ENCODE measurements around the gene MRPS30.

The MRPS30 gene

DNA sequence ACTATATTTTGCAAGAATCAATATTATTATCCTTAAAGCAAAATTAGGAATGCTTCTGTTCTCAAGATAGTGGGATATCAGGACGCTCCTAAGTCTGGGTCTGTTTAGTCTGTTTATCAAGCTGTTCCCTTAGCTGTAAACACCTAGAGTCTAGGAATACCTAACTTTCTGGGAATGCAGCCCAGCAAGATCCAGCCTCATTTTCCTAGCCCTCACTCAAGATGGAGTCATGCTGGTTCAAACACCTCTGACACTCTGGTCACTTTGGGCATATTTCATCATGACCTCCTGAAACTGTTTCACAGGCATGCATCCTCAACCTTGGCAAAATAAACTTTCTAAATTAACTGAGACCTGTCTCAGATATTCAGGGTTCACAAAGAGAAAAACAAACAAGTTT is 14.4 kb upstream of the MRPS30 start:
- TF ChIP-seq CTCF (IDR thresholded peaks at IDR 0.05; ENCODE audit: insufficient read depth, low read length) (no peak), SPI1 (IDR thresholded peaks at IDR 0.05; ENCODE audit: borderline replicate concordance, low read depth) (no peak), POLR2AphosphoS5 (IDR thresholded peaks at IDR 0.05; ENCODE audit: low read depth) (no peak), REST (IDR thresholded peaks at IDR 0.05; ENCODE audit: insufficient replicate concordance, low read depth) (no peak), GABPA (IDR thresholded peaks at IDR 0.05; ENCODE audit: low read depth) (no peak)
- H3K27me3 ChIP-seq (ENCODE audit: insufficient read depth, poor library complexity, severe bottlenecking) = no peaks in the 10 kb centered on the region
- DNase-seq (ENCODE audit: low read depth in 1 of 2, low spot score in 1 of 2) = no peak
- no peak overlapping the region for H3K4me3 ChIP-seq (replicated peaks; ENCODE audit: insufficient read depth, low read length)
- H3K27ac ChIP-seq (replicated peaks) = no peak overlapping the region

DNA sequence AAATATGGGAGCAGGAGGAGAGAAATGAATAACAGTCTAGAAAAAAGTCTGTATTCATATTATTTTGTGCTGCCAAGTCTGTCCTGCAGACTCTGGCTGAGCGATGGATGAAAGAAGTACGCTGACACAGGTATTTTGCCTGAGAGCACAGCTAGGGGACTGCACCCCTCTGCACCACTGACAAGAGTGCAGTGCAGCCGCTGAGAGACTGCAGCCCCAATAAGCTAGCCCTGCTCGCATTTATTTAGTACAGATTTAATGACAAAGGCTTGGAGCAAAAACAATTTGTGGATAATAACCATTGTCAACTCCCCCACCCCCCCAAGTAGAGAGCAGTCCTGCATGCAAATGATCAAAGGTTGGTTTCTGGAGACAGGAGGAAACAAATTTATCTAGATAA is 13.3 kb upstream of the MRPS30 start:
- no peak overlapping the region for H3K4me3 ChIP-seq (replicated peaks; ENCODE audit: insufficient read depth, low read length)
- no peak for DNase-seq (ENCODE audit: low read depth in 1 of 2, low spot score in 1 of 2)
- H3K27ac ChIP-seq (replicated peaks) = no peak overlapping the region
- no peaks in the 10 kb centered on the region for H3K27me3 ChIP-seq (ENCODE audit: insufficient read depth, poor library complexity, severe bottlenecking)
- no peak for TF ChIP-seq POLR2AphosphoS5 (IDR thresholded peaks at IDR 0.05; ENCODE audit: low read depth)
- no peak for TF ChIP-seq CTCF (IDR thresholded peaks at IDR 0.05; ENCODE audit: insufficient read depth, low read length)
- TF ChIP-seq SPI1 (IDR thresholded peaks at IDR 0.05; ENCODE audit: borderline replicate concordance, low read depth) = no peak

DNA sequence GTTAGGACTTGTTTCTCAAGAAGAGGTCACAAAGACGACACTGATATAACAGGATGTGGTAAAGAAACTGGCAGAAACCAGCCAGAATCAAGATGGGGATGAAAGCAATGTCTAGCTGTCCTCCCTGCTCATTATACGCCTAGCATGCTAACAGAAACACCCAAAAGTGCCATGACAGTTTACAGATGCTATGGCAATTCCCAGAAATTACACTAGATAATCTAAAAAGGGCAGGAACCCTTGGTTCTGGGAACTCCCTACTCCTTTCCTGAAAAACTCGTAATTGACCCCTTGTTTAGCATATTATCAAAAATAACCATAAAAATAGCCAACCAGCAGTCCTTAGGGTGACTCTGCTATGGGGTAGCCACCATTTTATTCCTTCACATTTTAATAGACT is 10.9 kb upstream of the MRPS30 start:
- Histone ChIP-seq H3K4me3 (replicated peaks; ENCODE audit: insufficient read depth, low read length) (no peak overlapping the region), H3K27ac (replicated peaks) (no peak overlapping the region), H3K27me3 (ENCODE audit: insufficient read depth, poor library complexity, severe bottlenecking) (no peaks in the 10 kb centered on the region)
- no peak for DNase-seq (ENCODE audit: low read depth in 1 of 2, low spot score in 1 of 2)
- TF ChIP-seq CTCF (IDR thresholded peaks at IDR 0.05; ENCODE audit: insufficient read depth, low read length) = no peak
- TF ChIP-seq REST (IDR thresholded peaks at IDR 0.05; ENCODE audit: insufficient replicate concordance, low read depth) = no peak
- no peak for TF ChIP-seq GABPA (IDR thresholded peaks at IDR 0.05; ENCODE audit: low read depth)
- TF ChIP-seq SPI1 (IDR thresholded peaks at IDR 0.05; ENCODE audit: borderline replicate concordance, low read depth) = no peak
- no peak for TF ChIP-seq POLR2AphosphoS5 (IDR thresholded peaks at IDR 0.05; ENCODE audit: low read depth)

- TF ChIP-seq GABPA (IDR thresholded peaks at IDR 0.05; ENCODE audit: low read depth) (no peak), CTCF (IDR thresholded peaks at IDR 0.05; ENCODE audit: insufficient read depth, low read length) (no peak), SPI1 (IDR thresholded peaks at IDR 0.05; ENCODE audit: borderline replicate concordance, low read depth) (no peak), POLR2AphosphoS5 (IDR thresholded peaks at IDR 0.05; ENCODE audit: low read depth) (no peak), REST (IDR thresholded peaks at IDR 0.05; ENCODE audit: insufficient replicate concordance, low read depth) (no peak)
- no peak for DNase-seq (ENCODE audit: low read depth in 1 of 2, low spot score in 1 of 2)
- Histone ChIP-seq H3K27ac (replicated peaks) (no peak overlapping the region), H3K4me3 (replicated peaks; ENCODE audit: insufficient read depth, low read length) (no peak overlapping the region), H3K27me3 (ENCODE audit: insufficient read depth, poor library complexity, severe bottlenecking) (no peaks in the 10 kb centered on the region)
Observed at GRCh38 chr5:44801992-44802391, 6.8 kb upstream of the MRPS30 start.

Measured in HL-60 (cell line).